ENCODE measurements around the gene JAG2.
A peak's percentile ranks its signal among the peaks of the same experiment; 100 is the strongest.

JAG2 gene

DNA sequence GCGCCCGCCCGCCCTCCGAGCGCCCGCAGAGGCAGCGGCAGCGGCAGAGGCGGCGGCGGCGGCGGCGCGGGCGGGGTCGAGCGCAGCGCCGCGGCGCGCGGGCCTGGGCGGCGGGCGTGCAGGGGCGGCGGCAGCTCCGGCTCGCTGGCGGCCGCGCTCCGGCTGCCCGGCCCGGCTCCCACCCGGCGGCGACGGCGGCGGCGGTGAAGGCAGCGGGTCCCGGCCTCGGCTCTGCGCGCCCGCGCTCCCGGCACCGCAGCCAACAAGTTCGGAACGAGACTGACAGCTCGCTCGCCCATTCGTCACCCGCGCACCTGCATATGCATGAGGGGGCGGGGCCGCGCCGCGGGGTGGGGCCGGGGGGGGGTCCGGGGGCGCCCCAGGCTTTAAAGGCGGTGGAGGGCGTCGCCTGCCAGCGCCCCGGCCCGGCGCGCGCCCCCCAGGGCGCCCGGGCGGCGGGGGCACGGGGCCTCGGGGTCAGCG, at the start of gene JAG2:
TSS of gene JAG2 (minus strand) at position 281 of the 483 bp plus-strand sequence. CDS start 356 bp downstream, outside the sequence.
- DNase-seq: peak in 32 of 58 donors; percentile 11 to 73 (median 32)

DNA sequence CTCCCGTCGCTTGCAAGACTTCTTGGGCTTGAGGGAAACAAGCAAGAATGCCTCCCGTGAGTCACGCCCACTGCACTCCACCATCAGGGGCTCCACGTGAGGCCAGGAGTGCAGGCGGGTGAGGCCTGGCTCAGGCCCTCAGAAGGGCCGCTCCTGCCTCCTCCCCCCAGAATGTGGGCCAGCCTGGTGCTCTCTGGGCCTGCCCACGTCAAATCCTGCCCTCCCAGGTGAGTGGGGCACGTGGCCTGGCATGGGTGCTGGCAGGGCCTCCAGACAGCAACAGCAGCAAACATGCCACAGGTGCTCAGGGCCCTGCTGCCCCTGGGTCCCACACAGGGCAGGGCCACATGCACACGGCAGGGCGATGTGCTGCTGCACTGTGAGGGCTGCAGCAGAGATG, 49.2 kb upstream of the JAG2 start:
- DNase-seq: no peak

DNA sequence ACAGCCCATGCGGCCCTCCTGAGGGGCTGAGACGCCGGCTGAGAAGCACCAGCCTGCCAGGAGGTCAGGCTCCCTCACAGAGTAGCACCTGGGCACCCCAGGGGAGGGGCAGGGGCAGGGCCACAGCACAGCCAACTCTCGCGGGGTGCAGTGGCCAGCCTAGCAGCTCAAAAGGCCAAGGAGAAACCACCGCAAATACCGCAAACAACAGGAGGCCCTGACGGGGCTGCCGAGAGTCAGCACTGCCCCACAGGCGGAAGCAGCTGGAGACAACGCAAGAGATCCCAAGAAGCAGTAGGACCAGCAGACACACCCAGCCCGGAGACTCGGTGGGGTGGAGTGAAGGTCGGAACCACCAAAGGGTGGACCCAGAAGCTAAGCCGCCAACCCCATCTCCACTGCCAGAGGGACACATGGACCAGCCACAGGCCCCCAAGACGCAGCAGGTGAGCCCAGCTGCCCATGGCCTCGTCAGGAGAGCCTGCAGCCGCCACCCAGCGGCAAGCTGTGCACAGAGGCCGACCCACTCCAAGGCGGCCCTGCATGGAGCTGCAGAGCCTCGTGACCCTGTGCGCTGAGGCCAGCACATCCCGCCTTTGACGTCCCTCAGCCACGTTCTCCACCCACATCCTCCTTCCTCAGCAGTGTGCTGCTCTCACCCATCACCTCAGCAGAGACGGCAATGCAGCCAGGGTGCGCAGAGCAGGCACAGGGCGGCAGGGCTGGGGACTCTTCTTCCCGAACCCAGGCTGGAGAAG, 48.1 kb upstream of the JAG2 start:
- no peak for DNase-seq

DNA sequence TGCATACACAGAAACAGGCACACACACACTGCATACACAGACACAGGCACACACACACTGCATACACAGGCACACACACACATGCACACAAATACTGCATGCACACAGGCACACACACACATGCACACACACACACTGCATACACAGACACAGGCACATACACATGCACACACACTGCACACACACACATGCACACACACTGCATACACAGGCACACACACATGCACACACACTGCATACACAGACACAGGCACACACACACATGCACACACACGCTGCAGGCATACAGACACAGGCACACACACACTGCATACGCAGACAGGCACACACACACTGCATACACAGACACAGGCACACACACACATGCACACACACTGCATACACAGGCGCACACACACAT, 47.0 kb upstream of the JAG2 start:
- DNase-seq: no peak

DNA sequence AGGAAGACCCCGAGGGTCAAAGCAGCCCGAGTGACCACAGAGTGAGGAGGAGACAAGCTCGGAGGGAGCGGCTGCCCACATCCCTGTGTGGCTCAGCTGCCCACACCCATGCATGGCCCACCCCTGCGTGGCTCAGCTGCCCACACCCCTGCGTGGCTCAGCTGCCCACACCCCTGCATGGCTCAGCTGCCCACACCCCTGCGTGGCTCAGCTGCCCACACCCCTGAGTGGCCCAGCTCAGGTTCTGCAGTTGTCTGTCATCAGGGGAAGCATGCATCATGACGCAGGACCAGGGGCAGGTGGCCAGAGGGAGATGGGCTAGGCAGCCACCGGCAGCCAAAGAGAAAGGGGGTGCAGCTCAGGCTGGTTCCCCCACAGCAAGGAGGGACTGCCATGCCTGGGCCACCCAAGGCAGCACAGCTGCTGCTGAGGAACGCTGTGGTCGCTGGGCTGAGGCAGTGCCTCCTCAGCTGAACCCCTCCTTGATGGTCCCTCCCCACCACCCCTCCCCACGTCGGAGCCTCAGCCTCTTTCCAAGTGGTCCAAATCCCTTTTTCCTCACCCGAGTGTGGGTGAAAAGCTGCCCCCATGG, 45.8 kb upstream of the JAG2 start:
- DNase-seq: no peak

DNA sequence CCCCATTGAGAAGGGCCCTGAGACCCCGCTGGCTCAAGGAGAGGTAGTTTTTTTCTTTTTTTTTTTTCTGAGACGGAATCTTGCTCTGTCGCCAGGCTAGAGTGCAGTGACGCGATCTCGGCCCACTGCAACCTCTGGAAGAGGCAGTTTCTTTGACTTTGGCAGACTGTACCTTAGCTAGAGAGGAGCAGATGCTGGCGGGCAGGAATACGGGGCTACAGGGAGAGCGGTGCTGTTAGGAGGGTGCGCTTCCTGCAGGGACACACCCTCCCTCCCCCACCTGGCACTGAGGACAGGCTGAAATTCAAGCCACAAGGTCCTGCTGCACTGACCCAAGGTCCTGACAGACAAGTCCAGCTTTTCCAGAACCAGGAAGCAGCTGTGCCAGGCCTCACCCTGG, 44.8 kb upstream of the JAG2 start:
- no peak for DNase-seq

DNA sequence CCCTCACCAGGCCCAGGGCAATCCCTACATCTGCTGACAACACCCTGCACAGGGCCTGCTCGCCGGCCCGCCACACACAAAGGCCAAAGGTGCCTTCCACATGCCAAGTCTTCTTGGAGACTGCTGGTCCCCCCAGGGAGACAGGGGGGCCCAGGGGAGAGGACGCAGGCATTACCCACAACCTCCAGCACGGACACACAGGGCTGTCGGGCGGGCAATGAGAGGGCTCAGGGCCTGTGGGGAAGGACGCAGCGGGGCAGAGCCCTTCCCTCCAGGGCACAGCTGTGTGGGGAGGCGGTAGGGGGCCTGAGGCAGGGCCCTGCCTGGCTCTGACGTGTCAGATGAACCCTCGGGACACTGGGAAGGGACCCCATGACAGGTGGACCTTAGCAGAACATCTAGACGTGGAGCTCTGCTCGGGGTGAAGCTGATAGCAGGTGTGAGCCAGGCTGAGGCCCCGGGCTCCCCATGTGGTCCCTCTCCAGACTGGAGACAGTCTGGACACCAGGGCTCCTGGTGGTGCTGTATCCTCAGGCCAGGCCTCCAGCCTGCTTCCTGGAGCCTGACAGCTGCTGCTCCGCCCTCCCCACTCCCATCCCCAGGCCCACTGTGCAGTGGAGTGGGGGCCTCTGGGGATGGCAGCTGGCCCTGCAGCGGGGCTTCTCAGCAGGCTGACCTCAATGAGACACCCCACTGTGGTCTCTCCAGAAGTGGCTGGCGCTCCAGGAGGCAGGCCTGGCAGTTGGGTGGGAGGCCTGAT, 44.1 kb upstream of the JAG2 start:
- DNase-seq: no peak

DNA sequence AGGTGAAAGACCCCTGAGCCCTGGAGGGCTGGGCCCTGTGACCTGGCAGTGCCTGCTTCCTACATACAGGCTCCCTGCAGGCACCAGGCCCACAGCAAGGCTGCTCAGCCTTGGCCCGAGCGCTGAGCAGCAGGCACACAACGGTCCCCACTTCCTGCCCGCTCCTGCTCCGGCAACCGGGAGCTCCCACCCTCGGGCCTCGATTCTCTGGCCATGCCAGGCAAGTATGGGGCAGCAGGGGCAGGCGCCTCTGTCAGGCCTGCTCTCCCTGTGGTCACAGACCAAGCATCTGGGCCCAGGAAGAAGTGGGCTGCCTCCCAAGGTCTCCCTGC, 43.1 kb upstream of the JAG2 start:
- DNase-seq: no peak

DNA sequence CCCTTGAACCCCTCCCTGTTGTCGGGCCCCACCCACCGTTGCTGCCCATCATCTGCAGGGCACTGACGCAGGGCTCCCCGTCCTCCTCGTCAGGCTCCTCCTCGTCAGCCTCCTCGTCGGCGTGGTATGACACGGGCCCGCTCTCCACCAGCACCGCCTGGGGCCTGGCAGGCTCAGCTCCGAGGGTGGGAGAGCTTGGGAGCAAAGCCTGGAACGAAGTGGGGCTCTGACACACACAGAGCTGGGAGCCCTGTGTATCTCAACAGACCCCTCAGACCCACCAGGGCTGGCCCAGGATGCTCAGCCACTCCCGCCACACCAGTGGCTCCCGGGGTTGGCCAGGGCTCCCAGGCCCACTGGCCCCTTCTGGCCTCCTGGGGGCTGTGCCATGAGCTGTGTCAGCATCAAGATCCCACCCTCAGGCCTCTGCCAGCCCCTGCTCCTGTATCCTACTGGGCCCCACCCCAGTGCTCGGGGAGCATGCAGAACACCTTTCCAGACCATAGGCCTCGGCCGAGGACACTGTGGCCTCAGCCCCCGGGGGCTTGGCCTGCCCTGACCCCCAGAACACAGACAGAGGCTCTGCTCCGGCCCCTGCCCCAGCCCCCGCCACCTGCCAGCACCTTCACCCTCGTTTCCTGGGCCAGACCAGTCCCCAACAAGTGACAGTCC, 42.6 kb upstream of the JAG2 start:
- no peak for DNase-seq

DNA sequence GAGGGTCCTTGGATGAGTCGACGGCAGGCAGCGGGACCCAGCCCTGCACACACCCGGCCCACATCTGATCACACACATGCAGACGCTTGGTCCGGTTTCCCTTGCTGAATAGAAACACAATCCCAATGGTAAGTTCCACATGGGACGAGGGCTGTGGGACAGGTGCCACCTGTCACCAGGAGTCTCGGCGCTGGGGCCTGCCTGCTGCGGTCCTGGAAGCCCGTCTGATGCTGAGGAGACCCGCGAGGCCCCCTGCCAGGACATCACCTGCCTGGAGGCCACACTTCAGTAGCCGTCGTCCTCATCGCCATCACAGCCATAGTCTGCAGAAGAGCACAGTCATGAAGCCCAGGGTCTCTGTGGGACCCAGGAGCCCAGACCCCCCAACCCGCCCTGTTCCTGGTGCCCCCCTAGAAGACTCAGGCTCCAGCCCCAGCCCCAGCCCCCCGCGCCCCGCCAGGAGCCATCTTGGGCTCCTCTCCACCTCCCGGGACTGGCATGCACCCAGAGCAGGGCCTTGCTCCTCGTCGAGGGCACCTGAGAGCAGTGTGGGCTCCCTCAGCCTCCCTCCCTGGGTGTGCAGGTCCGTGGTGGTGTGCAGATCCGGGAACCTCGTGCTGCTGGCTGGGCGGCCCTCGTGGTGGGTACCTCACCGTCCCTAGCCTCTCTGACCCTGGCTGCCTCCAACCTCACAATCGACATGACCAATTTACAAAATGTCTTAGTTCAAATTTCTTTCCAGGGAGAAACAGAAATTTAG, 41.9 kb upstream of the JAG2 start:
- no peak for DNase-seq

DNA sequence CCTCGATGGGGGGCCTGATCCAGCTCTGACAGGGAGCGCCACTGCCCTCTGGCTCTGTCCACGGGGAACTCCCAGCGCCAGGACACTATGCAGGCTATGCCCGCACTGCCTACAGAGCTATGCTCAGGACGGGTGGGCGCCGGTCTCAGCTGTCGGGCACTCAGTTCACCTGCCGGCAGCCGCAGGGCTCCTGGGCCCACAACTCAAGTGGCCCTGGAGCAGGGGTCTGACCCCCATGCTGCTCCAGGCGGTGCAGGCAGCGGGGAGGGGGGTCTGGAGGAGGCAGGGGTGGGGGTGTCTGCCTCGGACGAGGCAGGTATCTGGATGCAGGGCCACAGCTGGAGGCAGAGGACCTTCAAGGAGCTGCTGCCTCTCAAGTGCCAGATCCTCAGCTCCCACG, 41.1 kb upstream of the JAG2 start:
- no peak for DNase-seq

DNA sequence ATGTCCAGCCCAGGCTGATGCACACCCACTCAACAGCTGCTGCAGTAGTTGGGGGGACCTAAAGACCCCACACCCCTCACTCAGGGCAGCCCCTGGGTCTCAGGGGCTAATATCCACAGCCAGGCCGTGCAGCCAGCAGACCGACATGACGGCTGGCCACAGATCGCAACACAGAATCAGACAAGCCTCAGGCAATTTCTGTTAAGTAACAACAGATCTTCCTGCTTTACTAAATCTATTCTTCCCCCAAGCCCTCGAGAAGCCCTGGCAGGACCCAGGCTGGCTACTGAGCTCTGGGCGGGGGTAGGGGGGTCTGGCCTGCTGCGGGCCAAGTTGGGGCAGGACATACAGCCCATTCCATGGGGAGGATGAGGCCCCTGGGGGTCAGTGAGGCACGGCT, 40.5 kb upstream of the JAG2 start:
- no peak for DNase-seq

DNA sequence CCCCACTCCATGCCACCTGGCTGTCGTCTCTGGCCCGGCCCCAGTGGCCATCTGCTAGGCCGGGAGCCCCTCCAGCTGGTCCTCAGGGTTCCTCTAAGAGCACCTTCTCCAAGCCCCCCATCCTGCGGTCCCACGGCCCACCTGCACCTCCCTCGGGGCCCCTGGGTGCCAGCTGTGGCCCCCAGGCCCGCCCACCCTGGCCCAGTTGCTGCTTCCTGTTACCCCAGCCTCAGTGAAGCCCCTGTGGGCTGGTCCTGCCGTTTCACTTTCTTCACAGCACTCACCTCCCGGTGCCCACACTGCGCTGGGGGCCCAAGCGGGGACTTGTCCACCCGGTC, 40.1 kb upstream of the JAG2 start:
- DNase-seq: no peak

DNA sequence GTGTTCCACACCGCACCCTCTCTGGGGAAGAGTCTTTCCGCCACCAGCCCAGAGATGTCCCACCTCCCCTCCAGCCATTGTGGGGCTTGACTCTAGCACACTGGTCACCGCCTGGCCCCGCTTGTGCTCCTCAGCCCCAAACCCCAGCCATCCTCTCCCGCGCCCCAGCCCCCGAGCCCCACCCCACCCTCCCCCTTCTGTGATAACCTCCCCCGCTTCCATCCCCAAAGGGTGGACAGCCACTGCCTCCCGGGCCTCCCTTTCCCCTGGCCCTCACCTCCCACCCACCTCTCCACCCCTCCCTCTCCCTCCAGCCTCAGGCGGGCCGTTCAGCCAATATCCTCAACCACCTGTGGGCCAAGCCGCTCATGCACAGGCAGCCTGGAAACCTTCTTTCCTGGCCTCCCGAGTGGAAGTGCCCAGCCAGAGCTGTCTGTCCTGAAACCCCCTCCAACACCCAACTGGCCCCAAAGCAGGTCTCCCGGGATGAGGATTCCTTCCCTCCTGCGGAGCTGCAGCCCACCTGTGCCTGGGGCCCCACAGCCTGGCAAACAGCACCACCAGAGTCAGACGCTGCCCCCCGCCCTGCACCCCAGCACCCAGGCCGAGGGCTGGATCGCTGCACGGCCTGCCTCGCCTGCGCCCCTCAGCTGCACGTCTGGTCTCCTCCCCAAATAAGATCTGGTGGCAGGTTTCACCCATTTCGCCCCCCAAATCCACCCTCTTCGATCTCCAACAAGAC, 39.6 kb upstream of the JAG2 start:
- no peak for DNase-seq

DNA sequence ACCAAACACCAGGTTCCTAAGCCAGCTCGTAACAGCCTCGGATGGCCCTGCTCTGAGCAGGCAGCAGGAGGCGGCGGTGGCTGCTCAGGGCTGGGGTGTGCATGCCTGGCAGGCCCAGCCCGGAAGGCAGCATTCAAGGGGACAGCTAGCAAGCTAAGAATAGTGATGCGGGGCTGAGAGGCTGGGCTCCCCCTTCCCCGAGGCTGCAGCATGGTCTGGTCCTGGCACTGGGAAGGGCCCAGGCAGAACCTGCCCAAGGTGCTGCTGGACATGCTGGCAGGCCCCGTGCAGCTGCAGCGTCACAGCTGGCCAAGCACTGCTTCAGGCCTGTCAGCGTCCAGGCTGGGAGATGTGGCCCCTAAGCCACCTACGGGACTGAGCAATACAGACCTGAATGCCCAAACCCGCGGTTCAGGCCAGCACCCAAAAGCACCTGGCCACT, 38.9 kb upstream of the JAG2 start:
- DNase-seq: no peak

DNA sequence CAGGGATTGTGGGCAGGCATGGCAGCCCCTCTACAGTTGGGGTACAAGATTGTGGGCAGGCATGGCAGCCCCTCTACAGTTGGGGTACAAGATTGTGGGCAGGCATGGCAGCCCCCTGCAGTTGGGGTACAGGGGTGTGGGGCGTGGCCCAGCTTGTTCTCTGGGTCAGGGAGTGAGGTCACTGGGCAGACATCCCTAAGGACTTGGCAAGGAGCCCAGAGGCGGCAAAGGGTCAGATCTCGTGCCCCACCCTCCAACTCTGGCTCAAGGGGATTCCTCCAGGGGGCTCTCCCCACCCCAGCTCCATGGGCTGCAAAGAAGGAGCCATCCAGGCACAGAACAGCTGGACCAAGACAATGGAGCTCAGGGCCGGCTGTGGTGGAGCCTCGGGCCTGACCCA, 38.3 kb upstream of the JAG2 start:
- peak in 1 of 58 donors; percentile 40 for DNase-seq

DNA sequence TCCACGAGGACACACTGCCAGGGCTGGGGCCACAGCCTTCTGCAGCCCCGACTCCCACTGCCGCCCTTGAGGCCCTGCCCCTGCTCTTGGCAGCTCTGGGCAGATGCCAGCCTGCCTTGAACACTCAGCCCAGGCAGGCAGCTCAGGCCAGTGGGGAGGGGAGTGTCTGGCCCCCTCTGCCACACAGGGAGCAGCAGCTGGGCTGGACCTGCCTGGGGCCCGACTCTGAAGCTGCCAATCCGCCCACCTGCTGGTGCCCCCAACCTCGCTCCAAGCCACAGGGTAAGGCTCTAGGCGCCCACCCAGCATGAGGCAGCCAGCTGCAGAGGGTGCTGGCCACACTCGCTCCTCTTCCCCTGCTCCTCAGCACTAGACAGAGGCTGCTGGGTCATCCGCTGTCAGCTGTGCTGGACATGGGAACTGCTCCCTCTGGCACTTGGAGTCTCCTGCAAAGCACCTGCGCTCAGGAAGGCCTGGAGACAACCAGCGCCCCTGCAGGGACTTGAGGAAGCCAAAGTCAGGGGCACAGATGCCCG, 37.2 kb upstream of the JAG2 start:
- peak in 6 of 58 donors; percentile 8 to 35 (median 24) for DNase-seq

DNA sequence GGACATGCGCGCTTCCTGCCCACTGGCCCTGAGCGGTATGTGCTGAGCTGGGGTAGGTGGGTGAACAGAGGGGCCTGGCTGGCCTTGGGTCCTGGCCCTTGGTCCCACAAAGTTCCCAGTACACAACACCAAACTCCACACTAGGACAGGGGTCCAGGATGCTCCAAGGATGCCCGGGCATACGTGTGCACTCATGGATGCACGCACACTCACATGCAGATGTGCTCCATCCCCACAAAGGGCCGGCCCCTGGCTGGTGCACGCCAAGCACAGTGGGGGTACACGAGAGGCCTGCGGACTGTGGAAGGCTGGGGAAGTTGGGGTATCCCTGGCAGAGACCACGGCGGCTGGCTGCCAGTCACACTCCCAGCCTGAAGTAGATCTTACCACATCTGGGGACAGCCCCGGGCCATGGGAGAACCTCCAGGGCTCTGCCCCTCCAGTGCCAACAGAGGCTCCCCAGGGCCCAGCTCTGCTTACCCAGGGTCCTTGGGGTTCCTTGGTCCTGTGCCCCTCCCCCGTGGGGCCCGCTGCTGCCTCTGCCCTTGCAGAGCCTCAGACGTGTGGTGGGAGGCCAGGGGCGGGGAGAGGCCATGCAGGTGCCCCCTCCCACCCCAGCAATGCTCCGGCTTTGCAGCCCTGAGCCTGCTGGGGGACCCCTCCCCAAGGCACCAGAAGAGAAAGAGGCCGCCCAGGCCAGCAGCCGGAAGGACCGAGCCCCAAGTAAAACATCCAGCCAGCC, 36.5 kb upstream of the JAG2 start:
- DNase-seq: no peak

DNA sequence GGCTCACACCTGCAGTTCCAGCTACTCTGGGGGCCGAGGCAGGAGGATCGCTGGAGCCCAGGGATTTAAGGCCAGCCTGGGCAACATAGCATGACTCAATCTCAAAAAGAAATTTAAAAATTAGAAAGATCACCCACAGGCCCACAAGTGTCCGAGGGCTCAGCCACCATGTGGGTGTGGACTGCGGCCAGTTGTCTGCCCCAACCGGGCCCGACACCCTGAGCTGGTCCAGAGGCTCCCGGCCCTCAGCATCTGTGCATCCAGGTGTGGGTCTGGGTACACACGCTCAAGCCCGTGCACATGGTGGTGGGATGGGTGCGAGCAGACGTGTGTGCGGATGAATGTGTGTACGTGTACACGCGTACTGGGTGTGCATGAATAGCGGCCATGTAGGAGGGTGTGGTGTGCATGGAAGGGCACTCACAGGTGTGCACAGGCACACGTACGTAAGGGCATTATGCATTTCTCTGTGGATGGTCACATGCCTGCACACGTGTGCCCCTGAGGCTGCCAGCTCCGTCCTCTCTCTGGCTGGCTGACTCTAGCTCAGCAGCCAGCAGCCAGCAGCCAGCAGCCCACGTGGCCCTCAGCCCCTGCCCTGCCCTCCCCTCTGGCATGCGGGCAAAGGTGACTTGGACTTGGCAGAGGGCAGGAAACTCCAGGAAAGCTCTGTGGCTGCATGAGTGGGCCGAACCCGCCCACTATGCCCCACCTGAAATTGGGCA, 35.8 kb upstream of the JAG2 start:
- peak in 50 of 58 donors; percentile 13 to 79 (median 59) for DNase-seq

Data from anterior cingulate cortex (tissue), 58 donors.